SK-N-MC (cell line): ENCODE data around the gene BMPR2.

Source experiments
- EZH2 ChIP-seq: fragments of 200-600 bp; sonication (generic); IDR thresholded peaks from one replicate; pipeline ENCODE4 v1.6.1; 2017; ENCODE audit warnings: antibody characterized with exemption
- POLR2AphosphoS5 ChIP-seq: IDR thresholded peaks from 2 replicates; pipeline ENCODE4 v1.6.1; 2012; ENCODE audit warnings: mild to moderate bottlenecking, low read depth, low read length, borderline replicate concordance

GRCh38 chr2:202382684-202383083 lies 6.6 kb downstream of the BMPR2 start:
- no peak for TF ChIP-seq EZH2
- no peak for TF ChIP-seq POLR2AphosphoS5
